Erythroblast (primary cell): ENCODE data around the gene CWH43.

Experiments
- GATA1 ChIP-seq: IDR thresholded peaks from 2 replicates; pipeline ENCODE4 v1.6.1; 2011; ENCODE audit warnings: low read depth, mild to moderate bottlenecking, control low read depth, low read length, moderate library complexity
- POLR2A ChIP-seq: IDR thresholded peaks from 2 replicates; pipeline ENCODE4 v1.6.1; 2011; ENCODE audit warnings: mild to moderate bottlenecking, low read length

DNA sequence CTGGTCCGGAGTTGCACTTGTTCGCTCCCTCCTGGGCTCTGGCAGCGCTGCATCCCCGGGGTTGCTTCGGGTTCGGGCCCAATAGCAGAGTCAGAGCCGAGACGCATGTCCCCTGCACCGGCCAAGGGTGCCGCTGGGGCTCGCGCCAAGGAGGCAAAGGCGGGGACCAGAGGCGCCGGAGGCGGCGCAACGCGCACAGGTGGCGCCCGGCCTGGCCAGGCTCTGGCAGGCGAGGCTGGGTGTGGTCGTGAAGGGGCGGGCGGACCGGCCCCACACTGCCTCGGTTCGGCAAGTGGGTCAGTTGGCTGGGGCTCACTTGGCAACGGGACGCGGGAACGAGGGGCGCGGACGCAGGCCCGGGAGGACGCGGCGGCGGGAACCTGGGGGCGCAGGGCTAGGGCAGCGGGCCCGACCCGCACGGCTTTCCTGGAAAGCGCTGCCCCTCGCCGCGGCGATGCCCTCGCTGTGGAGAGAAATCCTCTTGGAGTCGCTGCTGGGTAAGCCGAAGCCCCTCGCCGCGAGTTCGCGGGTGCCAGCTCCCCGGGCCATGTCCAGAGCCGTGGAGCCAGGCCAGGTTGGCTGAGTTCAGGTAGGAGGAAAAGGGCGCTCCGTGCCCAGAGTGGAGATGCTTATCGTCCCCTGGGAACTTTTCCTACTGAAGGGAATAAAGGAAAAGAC lies at the start of gene CWH43:
- TF ChIP-seq POLR2A (no peak), GATA1 (no peak)
